ENCODE data around the gene GAP43.

GAP43 gene

DNA sequence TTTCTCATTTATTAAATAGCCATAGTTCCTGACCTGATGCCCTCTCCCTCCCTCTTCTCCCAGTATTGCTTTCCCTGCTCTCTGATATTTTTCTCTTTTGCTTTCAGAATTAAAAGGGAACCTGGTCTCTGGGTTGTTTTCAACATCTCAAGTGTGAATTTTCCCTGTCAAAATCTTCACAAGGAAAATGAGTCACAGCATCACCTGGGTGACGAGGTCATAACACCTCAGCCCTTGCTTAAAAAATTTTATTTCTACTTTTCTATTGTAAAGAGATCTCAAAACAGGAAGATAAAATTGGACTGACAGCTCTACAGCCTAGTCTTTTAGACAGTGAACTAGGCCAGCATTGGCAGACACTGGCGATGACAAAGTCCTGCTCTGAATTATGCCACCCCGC, 40.1 kb downstream of the GAP43 start:
- no peak overlapping the region for H3K4me3 ChIP-seq (ENCODE audit: low read depth, low read length)
- no peak for DNase-seq (ENCODE audit: low read depth)
- TF ChIP-seq, protein P1, sequence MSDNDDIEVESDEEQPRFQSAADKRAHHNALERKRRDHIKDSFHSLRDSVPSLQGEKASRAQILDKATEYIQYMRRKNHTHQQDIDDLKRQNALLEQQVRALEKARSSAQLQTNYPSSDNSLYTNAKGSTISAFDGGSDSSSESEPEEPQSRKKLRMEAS (IDR thresholded peaks at IDR 0.05; ENCODE audit: low read depth, low read length), result no peak
- no peak for TF ChIP-seq MYC (IDR thresholded peaks at IDR 0.05; ENCODE audit: low read depth, low read length)

DNA sequence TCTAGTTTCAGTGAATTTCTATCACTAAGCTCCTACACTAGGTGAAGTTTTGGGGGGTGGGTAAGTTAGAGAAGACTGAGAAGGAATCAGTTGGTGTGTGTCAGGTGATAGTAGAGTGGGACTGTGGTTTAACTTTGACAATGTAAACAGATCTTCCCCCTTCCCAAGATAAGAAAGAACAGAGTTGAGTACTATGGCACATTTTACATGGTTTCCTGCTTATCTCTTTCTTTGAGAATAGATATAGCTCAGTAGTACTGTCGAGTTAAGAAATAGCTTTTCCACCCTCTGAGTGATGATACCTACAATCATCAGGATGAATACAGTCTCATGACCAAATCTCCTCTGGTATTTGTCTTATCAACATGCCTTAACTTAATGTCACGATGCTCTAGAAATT, 42.8 kb downstream of the GAP43 start:
- DNase-seq (ENCODE audit: low read depth), result no peak
- H3K4me3 ChIP-seq (ENCODE audit: low read depth, low read length), result no peak overlapping the region
- TF ChIP-seq, protein P2, sequence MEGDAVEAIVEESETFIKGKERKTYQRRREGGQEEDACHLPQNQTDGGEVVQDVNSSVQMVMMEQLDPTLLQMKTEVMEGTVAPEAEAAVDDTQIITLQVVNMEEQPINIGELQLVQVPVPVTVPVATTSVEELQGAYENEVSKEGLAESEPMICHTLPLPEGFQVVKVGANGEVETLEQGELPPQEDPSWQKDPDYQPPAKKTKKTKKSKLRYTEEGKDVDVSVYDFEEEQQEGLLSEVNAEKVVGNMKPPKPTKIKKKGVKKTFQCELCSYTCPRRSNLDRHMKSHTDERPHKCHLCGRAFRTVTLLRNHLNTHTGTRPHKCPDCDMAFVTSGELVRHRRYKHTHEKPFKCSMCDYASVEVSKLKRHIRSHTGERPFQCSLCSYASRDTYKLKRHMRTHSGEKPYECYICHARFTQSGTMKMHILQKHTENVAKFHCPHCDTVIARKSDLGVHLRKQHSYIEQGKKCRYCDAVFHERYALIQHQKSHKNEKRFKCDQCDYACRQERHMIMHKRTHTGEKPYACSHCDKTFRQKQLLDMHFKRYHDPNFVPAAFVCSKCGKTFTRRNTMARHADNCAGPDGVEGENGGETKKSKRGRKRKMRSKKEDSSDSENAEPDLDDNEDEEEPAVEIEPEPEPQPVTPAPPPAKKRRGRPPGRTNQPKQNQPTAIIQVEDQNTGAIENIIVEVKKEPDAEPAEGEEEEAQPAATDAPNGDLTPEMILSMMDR (IDR thresholded peaks at IDR 0.05; ENCODE audit: low read depth, low read length), result no peak
- no peak for TF ChIP-seq POLR2A (IDR thresholded peaks at IDR 0.05; ENCODE audit: extremely low read depth, insufficient read length)
- TF ChIP-seq, protein P1 (IDR thresholded peaks at IDR 0.05; ENCODE audit: low read depth, low read length), result no peak
- no peak for TF ChIP-seq MYC (IDR thresholded peaks at IDR 0.05; ENCODE audit: low read depth, low read length)

DNA sequence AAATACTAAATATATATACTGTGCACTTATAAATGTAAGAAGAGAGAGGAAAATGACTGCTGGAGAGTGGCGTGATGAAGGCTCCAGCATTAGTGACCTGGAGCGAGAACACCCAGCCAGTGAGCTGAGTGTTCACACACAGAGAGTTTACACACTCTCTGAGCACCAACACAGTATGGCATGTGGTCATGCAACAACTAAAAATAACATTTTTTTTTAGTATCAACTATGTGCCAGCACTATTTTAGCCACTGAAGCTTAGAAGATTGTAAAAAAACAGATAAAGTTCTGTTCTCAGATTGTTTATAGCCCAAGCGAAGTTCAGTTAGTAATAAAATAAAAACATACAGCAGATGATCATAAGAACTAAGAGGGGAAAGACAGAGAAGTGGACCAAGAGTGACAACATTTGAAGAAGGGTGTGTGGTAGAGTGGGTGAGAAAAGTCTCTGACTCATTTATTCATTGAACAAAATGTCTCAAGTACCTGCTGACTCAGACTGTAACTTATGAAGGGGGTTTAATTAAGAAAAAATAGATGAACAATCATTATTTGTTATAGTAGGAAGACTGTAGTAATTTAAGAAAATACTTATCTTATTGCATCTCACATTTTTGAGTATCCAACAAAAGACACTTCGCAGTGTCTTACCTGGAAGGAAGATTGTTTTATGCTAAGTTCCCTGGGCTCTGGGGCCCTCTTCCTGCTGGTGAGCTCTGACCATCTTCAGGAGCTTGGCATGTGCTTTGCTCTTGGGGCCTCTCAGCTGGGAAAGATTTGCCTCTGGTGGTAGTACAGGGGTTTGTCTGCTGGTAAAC, 43.8 kb downstream of the GAP43 start:
- H3K4me3 ChIP-seq (ENCODE audit: low read depth, low read length), result no peak overlapping the region
- no peak for TF ChIP-seq MYC (IDR thresholded peaks at IDR 0.05; ENCODE audit: low read depth, low read length)
- TF ChIP-seq, protein P2 (IDR thresholded peaks at IDR 0.05; ENCODE audit: low read depth, low read length), result no peak
- DNase-seq (ENCODE audit: low read depth), result no peak

DNA sequence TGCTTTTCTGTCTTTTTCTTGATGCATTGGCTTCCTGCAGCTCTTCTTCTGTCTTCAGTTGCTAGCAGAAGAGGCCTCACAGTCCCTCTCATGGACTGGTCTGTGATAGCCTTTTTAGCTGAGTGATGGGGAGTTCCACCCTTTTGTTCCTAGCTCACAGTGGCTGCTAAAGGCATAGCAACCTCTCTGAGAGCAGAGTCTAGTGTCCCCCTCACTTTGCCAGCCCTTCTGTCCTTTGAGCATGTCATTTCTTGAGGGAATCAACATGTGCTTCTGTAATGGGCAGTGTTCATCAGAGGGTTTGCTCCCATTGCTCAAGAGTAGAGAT, 44.4 kb downstream of the GAP43 start:
- H3K4me3 ChIP-seq (ENCODE audit: low read depth, low read length), result no peak overlapping the region
- no peak for DNase-seq (ENCODE audit: low read depth)
- TF ChIP-seq POLR2A (IDR thresholded peaks at IDR 0.05; ENCODE audit: extremely low read depth, insufficient read length), result no peak

DNA sequence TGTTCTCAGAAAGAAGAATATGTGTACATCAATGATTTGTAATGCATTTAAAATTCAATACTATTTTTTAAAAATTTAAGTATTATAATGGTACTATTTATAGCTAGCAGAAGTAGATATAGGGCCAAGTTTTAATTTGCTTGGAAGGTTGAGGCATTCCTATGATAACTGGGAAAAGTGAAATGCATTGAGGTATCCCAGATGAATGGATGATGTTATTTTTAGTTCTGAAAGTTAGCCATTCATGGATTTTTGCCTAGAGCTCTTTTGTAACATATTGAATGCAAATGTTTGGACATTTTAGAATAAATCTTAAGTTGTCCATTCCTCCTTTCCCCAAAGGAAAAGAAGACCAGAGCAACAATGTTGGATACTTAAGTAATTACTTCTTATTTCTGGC, 47.6 kb downstream of the GAP43 start:
- DNase-seq (ENCODE audit: low read depth), result no peak
- TF ChIP-seq, protein P1 (IDR thresholded peaks at IDR 0.05; ENCODE audit: low read depth, low read length), result no peak
- TF ChIP-seq, protein P2 (IDR thresholded peaks at IDR 0.05; ENCODE audit: low read depth, low read length), result no peak
- no peak for TF ChIP-seq POLR2A (IDR thresholded peaks at IDR 0.05; ENCODE audit: extremely low read depth, insufficient read length)
- no peak for TF ChIP-seq MYC (IDR thresholded peaks at IDR 0.05; ENCODE audit: low read depth, low read length)
- no peak overlapping the region for H3K4me3 ChIP-seq (ENCODE audit: low read depth, low read length)

DNA sequence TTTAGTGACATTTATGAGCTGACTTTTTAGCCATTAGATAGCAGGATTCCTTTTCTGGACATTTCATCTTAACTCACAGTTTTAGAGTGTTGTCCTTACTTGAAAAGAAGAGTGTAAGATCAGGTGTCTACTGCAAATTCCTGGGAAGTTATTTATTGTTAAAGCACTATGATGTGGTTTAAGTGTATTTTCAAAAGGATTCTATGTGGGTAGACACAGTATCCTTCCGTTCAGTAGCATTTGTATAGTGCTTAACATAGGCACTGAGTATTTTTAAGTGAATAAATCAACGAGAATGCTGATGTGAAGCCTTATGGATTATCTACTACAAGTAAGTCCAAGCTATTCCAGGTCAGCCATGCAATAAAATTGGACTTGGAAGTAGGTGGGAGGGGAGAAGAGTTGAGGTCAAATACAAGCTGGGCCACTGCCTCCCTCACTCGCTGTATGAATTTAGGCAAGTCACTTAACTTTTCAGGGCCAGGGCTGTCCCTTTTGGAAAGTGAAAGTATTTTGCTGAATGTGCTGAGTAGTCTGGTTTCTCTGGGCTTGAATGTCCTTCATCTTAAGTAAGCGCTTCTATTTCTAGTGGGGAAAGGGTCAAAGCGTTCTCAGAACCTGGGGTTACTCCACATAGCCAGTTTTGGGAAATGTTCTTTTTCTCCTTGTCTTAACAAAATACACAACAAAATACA, 48.6 kb downstream of the GAP43 start:
- no peak for DNase-seq (ENCODE audit: low read depth)
- TF ChIP-seq POLR2A (IDR thresholded peaks at IDR 0.05; ENCODE audit: extremely low read depth, insufficient read length) (no peak), MYC (IDR thresholded peaks at IDR 0.05; ENCODE audit: low read depth, low read length) (no peak)
- TF ChIP-seq, protein P1 (IDR thresholded peaks at IDR 0.05; ENCODE audit: low read depth, low read length), result no peak
- TF ChIP-seq, protein P2 (IDR thresholded peaks at IDR 0.05; ENCODE audit: low read depth, low read length), result no peak

More for the DNA sequence above, 48.6 kb downstream of the GAP43 start:
- no peak overlapping the region for H3K4me3 ChIP-seq (ENCODE audit: low read depth, low read length)
